Activated CD8-positive, alpha-beta memory T cell treated with anti-CD3 and anti-CD28 coated beads for 24 hours (primary cell): Measurements from ENCODE around the gene MYBPC1.
A peak's percentile ranks its signal among the peaks of the same experiment; 100 is the strongest.

ENCODE experiments used
- DNase-seq: peaks from one replicate; pipeline ENCODE4 v3.0.0-alpha.2; 2020

MYBPC1 gene

GRCh38 chr12:101599771-101600484 lies 5.2 kb downstream of the MYBPC1 start:
- no peak for DNase-seq

- no peak for DNase-seq
Observed at GRCh38 chr12:101604132-101604531, 9.4 kb downstream of the MYBPC1 start.

GRCh38 chr12:101607894-101608293 lies 13.1 kb downstream of the MYBPC1 start:
- no peak for DNase-seq

GRCh38 chr12:101608301-101609133 lies 13.7 kb downstream of the MYBPC1 start:
- DNase-seq: no peak

- DNase-seq: no peak
Observed at GRCh38 chr12:101609198-101609597, 14.4 kb downstream of the MYBPC1 start.

GRCh38 chr12:101612160-101612916 lies 17.6 kb downstream of the MYBPC1 start:
- no peak for DNase-seq

GRCh38 chr12:101616027-101616494 lies 21.3 kb downstream of the MYBPC1 start:
- DNase-seq: no peak

- no peak for DNase-seq
Observed at GRCh38 chr12:101619026-101619786, 24.4 kb downstream of the MYBPC1 start.

- DNase-seq: no peak
Observed at GRCh38 chr12:101619858-101620761, 25.3 kb downstream of the MYBPC1 start.

GRCh38 chr12:101620762-101621133 lies 26.0 kb downstream of the MYBPC1 start:
- no peak for DNase-seq

- no peak for DNase-seq
Observed at GRCh38 chr12:101628676-101629075, 33.9 kb downstream of the MYBPC1 start.

- DNase-seq: no peak
Observed at GRCh38 chr12:101634724-101635123, 40.0 kb downstream of the MYBPC1 start.

- DNase-seq: no peak
Observed at GRCh38 chr12:101637936-101638335, 43.2 kb downstream of the MYBPC1 start.

- peak; percentile 58 for DNase-seq
Observed at GRCh38 chr12:101642115-101643067, 47.6 kb downstream of the MYBPC1 start.

GRCh38 chr12:101647711-101648110 lies 52.9 kb downstream of the MYBPC1 start:
- no peak for DNase-seq

- DNase-seq: no peak
Observed at GRCh38 chr12:101648195-101648594, 53.4 kb downstream of the MYBPC1 start.

GRCh38 chr12:101650346-101651117 lies 55.8 kb downstream of the MYBPC1 start:
- DNase-seq: no peak

GRCh38 chr12:101653030-101653429 lies 58.3 kb downstream of the MYBPC1 start:
- no peak for DNase-seq

- no peak for DNase-seq
Observed at GRCh38 chr12:101653503-101653902, 58.7 kb downstream of the MYBPC1 start.

- no peak for DNase-seq
Observed at GRCh38 chr12:101654442-101654841, 59.7 kb downstream of the MYBPC1 start.
